ENCODE data around the gene SSX2.
"Not testable (repeated sequence)": the region's sequence is repeated elsewhere in the genome, so short reads cannot be mapped to it uniquely, and the experiment has no call there.

The SSX2 gene

DNA sequence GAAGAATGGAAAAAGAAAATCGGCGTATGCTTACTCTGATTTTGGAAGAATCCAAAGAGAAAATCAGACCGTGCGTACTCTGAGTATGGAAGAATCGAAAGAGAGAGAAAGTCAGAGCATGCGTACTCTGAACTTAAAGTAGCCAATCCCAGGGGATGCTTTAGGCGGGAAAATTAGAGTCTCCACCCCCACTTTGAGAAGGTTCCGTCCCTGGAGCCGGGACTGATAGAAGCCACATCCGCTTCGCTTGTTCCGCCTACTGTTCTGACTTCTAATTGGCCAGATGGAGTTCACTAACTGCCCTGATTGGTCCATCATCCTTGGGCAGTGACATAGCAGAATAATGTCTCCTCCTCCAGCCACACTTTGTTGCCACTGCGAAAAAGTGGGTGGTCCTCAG lies at the start of gene SSX2:
TSS of gene SSX2 (minus strand) at position 101 of the 400 bp plus-strand sequence. CDS start 1,429 bp downstream, outside the sequence.
- not testable (repeated sequence) for DNase-seq

GRCh38 chrX:52750952-52751351 lies 44.0 kb upstream of the SSX2 start, which contains the start of gene SSX2B:
Gene SSX2B (plus strand): TSS chrX:52751252. CDS start chrX:52752681, 1,429 bp downstream.
- not testable (repeated sequence) for DNase-seq

- DNase-seq: not testable (repeated sequence)
Measured at GRCh38 chrX:52692034-52692433, 14.9 kb downstream of the SSX2 start.

GRCh38 chrX:52662218-52662617 lies 44.8 kb downstream of the SSX2 start:
- DNase-seq: not testable (repeated sequence)

GRCh38 chrX:52655475-52655874 lies 51.5 kb downstream of the SSX2 start:
- not testable (repeated sequence) for DNase-seq

- not testable (repeated sequence) for DNase-seq
Measured at GRCh38 chrX:52654800-52655199, 52.2 kb downstream of the SSX2 start, which contains the start of gene SSX7. Gene SSX7 (minus strand): TSS chrX:52654900. CDS start chrX:52653472, 1,428 bp downstream.

GRCh38 chrX:52650676-52651075 lies 56.3 kb downstream of the SSX2 start:
- not testable (repeated sequence) for DNase-seq

- DNase-seq: not testable (repeated sequence)
Measured at GRCh38 chrX:52648956-52649355, 58.0 kb downstream of the SSX2 start.
